Upper lobe of left lung (tissue), 4 donors: ENCODE data around the gene PRKG1.

ENCODE experiments used
- CTCF ChIP-seq, 6 experiments: fragments of 450-650 bp in 4 of 6; fragments of 200-600 bp in 2 of 6; sonication (generic) in 2 of 6; IDR thresholded peaks; one replicate each; pipeline ENCODE4 v1.5.1; 2016 to 2019; ENCODE audit warnings: antibody characterized with exemption in 6 of 6
- EP300 ChIP-seq, 4 donors: sonication (generic); formaldehyde crosslinking; IDR thresholded peaks; one replicate each; pipeline ENCODE4 v1.5.1; 2017; ENCODE audit warnings: antibody characterized with exemption in 4 of 4, control low read depth in 2 of 4
- POLR2A ChIP-seq, 4 donors: fragments of 450-650 bp; IDR thresholded peaks; one replicate each; pipeline ENCODE4 v1.5.1; 2016 to 2017; ENCODE audit warnings: antibody characterized with exemption in 4 of 4, mild to moderate bottlenecking in 2 of 4
- POLR2AphosphoS5 ChIP-seq, 2 donors: sonication (generic); formaldehyde crosslinking; IDR thresholded peaks; one replicate each; pipeline ENCODE4 v1.5.1; 2017; ENCODE audit warnings: antibody characterized with exemption in 2 of 2

GRCh38 chr10:51425431-51425830 lies 351.1 kb downstream of the PRKG1 start:
- TF ChIP-seq POLR2AphosphoS5 (IDR thresholded peaks at IDR 0.05) (no peak), CTCF (IDR thresholded peaks at IDR 0.05) (no peak), POLR2A (IDR thresholded peaks at IDR 0.05) (no peak), EP300 (IDR thresholded peaks at IDR 0.05) (no peak)
